ENCODE data around the gene BCKDK. TPM values are rescaled to one million over a fixed set of nuclear protein-coding genes. Genes with fewer than 3 reads are reported as not detected.

BCKDK gene
- total and polyA plus RNA-seq, 2 of the 13 experiments (the other 11 are each of a cell fraction or from before 2014, with no cell fraction given) = 24.9 to 42.6 TPM

- TF ChIP-seq ATF3 (CRISPR knock-in tag; IDR thresholded peaks at IDR 0.05) (peak; percentile 27; the same call in 1 of the 2 replicates), CCAR2 (optimal IDR thresholded peaks at IDR 0.05; ENCODE audit: low read depth, low read length) (no peak), ZNF709 (CRISPR knock-in tag; IDR thresholded peaks at IDR 0.05) (peak; percentile 86; the same call in 1 of the 2 replicates), ZBTB1 (CRISPR knock-in tag; IDR thresholded peaks at IDR 0.05; ENCODE audit: borderline replicate concordance) (no peak), SALL1 (CRISPR knock-in tag; IDR thresholded peaks at IDR 0.05) (peak; percentile 93), ZNF263 (CRISPR knock-in tag; IDR thresholded peaks at IDR 0.05) (peak; percentile 48; the same call in 1 of the 2 replicates), RORA (CRISPR knock-in tag; IDR thresholded peaks at IDR 0.05) (no peak), ZHX2 (IDR thresholded peaks at IDR 0.05; ENCODE audit: low read depth) (0 out of 2 replicates have a peak, but pooled peaks have one; percentile 31), ZHX2 (CRISPR knock-in tag; IDR thresholded peaks at IDR 0.05; ENCODE audit: borderline replicate concordance) (no peak), ISL2 (CRISPR knock-in tag; IDR thresholded peaks at IDR 0.05) (peak; percentile 68), DR1 (CRISPR knock-in tag; IDR thresholded peaks at IDR 0.05) (peak; percentile 81), CBFB (CRISPR knock-in tag; IDR thresholded peaks at IDR 0.05) (peak; percentile 80), CBX5 (CRISPR knock-in tag; IDR thresholded peaks at IDR 0.05; ENCODE audit: borderline replicate concordance) (0 out of 2 replicates have a peak, but pooled peaks have one; percentile 47), GPBP1L1 (CRISPR knock-in tag; IDR thresholded peaks at IDR 0.05) (no peak), ZNF556 (CRISPR knock-in tag; IDR thresholded peaks at IDR 0.05; ENCODE audit: borderline replicate concordance) (peak; percentile 92; the same call in 1 of the 2 replicates), ZBTB34 (CRISPR knock-in tag; IDR thresholded peaks at IDR 0.05) (0 out of 2 replicates have a peak, but pooled peaks have one; percentile 42), ZUFSP (CRISPR knock-in tag; IDR thresholded peaks at IDR 0.05; ENCODE audit: borderline replicate concordance) (no peak)
These were observed 34.2 kb downstream of the BCKDK start (continued) for GRCh38 chr16:31142109-31143010.
